ENCODE measurements around the gene ZNF148.

Gene ZNF148

DNA sequence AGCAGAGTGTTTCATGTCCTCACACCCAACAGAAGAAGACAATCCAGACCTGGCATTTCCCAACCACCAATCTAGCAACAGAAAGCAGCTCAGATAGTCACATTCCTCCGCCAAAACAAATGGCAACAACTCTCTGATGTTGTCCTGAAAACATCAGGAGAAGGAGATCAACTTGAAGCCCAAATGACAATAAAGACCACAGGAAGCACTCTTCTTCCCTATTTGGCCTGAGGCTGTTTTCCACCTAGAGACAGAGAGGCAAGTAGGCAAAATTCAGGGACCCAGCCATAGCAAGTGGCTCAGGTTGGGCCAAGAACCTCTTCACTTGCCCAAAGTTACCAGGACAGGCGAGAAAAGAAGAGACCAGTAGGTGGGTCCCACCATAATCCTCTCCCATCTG, 35.0 kb downstream of the ZNF148 start:
- CTCF ChIA-PET: no interaction called here
- POLR2A ChIA-PET: no interaction called here
- TF ChIP-seq, protein P1, sequence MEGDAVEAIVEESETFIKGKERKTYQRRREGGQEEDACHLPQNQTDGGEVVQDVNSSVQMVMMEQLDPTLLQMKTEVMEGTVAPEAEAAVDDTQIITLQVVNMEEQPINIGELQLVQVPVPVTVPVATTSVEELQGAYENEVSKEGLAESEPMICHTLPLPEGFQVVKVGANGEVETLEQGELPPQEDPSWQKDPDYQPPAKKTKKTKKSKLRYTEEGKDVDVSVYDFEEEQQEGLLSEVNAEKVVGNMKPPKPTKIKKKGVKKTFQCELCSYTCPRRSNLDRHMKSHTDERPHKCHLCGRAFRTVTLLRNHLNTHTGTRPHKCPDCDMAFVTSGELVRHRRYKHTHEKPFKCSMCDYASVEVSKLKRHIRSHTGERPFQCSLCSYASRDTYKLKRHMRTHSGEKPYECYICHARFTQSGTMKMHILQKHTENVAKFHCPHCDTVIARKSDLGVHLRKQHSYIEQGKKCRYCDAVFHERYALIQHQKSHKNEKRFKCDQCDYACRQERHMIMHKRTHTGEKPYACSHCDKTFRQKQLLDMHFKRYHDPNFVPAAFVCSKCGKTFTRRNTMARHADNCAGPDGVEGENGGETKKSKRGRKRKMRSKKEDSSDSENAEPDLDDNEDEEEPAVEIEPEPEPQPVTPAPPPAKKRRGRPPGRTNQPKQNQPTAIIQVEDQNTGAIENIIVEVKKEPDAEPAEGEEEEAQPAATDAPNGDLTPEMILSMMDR (IDR thresholded peaks at IDR 0.05; ENCODE audit: control extremely low read depth, extremely low read depth, low read depth, missing control alignments): no peak
- DNase-seq (ENCODE audit: extremely low spot score): no peak

DNA sequence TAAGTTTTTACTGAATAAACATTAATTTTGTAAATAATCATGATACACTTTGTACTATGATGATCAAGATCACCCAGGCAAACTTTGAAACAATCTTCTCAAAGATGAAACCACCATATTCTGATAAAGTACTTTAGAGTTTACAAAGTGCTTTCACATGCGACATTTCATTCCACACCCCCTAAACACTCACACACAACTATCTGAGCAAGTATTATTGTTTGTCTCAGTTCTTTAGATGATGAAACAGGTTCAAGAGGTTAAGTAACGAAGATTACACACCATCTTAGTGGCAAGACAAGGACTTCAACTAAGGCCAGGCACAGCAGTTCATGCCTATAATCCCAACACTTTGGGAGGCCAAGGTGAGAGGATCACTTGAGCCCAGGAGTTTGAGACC, 37.6 kb downstream of the ZNF148 start:
- DNase-seq (ENCODE audit: extremely low spot score): no peak
- ChIA-PET CTCF (no interaction called here), POLR2A (no interaction called here)
- TF ChIP-seq, protein P1 (IDR thresholded peaks at IDR 0.05; ENCODE audit: control extremely low read depth, extremely low read depth, low read depth, missing control alignments): no peak

DNA sequence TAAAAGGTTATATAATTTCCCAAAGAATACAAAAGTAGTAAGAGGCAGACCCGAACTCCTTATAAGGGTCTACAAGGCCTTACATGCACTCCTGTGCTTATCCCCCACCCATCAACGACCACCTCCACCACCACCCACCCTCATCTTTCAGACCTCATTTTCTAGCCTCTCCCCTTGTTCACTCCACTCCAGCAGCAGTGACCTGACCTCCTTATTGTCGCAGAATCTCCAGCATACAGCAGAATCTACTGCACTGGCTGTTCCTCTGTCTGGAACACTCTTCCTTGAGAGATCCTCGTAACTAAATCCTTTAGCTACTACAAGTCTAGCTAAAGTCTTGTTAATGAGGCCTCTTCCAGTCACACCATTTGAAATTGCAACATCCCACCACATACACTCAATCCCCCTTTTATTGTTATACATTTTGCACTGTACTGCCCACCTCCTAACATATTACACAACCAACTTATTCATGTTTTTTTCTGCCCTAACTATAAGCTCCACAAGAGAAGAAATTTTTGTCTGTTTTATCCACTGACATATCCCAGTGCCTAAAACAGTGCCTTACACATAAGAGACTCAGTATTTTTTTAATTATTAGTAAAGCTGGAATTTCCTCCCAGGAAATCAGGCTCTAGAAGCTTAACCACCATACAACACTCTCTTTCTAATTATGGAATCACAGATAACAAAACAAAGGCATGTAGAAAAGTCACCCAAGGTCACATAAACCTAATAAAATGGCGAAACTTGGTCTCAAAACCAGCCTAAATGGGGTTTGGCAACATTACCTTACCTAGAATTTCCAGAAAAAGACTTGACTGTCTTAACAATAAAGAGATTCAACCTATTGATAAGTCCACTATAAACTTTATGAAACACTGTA, 40.2 kb downstream of the ZNF148 start:
- ChIA-PET CTCF (interaction anchor here (0.9 to 1.2 kb wide), 2 partner anchors 24 to 47 kb away, joined by 3 read pairs; no protein-coding TSS in a partner anchor), POLR2A (no interaction called here)
- no peak for DNase-seq (ENCODE audit: extremely low spot score)
- TF ChIP-seq, protein P1 (IDR thresholded peaks at IDR 0.05; ENCODE audit: control extremely low read depth, extremely low read depth, low read depth, missing control alignments): no peak

DNA sequence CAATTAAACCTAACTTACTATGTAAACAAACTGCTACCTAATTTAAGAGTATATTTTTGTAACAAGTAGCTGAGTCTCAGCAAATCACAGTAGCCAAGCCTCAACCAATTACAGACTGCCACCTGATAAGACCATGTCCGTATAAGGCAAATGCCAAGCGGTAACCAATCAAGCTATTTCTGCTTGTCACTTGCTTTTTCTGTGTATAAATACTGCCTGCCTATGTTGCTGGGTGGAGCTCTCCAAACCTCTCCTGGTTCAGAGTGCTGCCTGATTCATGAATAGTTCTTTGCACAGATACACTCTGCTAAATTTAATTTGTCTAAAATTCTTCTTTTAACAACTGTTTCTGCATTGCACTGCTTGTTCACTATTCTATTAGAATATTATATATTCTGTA, 42.6 kb downstream of the ZNF148 start:
- TF ChIP-seq, protein P1 (IDR thresholded peaks at IDR 0.05; ENCODE audit: control extremely low read depth, extremely low read depth, low read depth, missing control alignments): no peak
- no peak for DNase-seq (ENCODE audit: extremely low spot score)
- ChIA-PET CTCF (interaction anchor here (1.2 to 3.1 kb wide), 5 partner anchors 11 to 22 kb away, joined by 3 to 12 read pairs (median 4); no protein-coding TSS in a partner anchor), POLR2A (interaction anchor here (1.1 kb wide), 1 partner anchor 30 kb away, joined by 4 read pairs; no protein-coding TSS in a partner anchor)

DNA sequence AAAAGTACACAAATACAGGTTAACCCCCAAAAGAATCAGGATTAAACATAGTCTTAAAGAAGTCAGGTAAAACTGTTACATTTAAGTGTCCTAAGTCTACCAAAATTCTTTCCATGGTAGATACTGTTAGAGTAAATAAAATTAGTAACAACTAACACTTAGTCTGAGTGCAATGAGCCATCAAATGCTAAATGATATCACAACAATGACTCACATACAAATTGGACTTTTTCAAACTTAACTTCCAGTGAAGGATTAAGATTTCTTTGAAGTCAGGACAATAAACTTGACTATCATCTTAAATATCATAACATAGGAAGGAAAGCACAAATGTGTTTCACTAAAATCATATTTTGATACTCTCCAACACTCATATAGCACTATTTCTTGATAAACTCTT, 43.9 kb downstream of the ZNF148 start:
- TF ChIP-seq, protein P1 (IDR thresholded peaks at IDR 0.05; ENCODE audit: control extremely low read depth, extremely low read depth, low read depth, missing control alignments): no peak
- ChIA-PET CTCF (interaction anchor here (1.2 to 3.1 kb wide), 2 partner anchors 12 to 29 kb away, joined by 3 to 12 read pairs; no protein-coding TSS in a partner anchor), POLR2A (no interaction called here)
- no peak for DNase-seq (ENCODE audit: extremely low spot score)

DNA sequence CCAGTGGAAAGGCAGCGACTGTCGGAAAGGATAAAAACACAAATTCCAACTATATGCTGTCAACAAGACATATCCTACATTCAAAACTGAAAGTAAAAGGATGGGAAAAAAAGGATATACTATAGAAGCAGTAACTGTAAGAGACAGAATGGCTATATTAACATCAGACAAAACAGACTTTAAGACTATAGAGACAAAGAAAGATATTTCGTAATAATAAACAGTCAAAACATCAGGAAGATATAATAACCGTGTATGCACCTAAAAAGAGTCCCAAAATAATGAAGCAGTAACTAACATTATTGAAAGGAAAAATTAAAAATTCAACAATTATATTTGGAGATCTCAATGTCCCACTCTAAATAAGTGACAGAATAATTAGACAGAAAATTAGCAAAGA, 48.2 kb downstream of the ZNF148 start:
- TF ChIP-seq, protein P1 (IDR thresholded peaks at IDR 0.05; ENCODE audit: control extremely low read depth, extremely low read depth, low read depth, missing control alignments): no peak
- ChIA-PET CTCF (no interaction called here), POLR2A (no interaction called here)
- DNase-seq (ENCODE audit: extremely low spot score): no peak
